GM23338 (cell line): ENCODE data around the gene CHAF1B. TPM values are rescaled to one million over a fixed set of nuclear protein-coding genes. Genes with fewer than 3 reads are reported as not detected.

ENCODE experiments used
- ATAC-seq: fragments of 200-7000 bp; cut with Tn5 transposase; 3 replicates; pipeline ENCODE4 v1.9.1; 2020
- DNase-seq: peaks from one replicate; pipeline ENCODE4 v3.0.0-alpha.2; 2015; ENCODE audit warnings: low spot score
- H2AFZ ChIP-seq: fragments of 200-600 bp; sonication (generic); 2 replicates; pipeline ENCODE4 v1.8.0; 2016; ENCODE audit warnings: antibody characterized with exemption, mild to moderate bottlenecking, moderate library complexity
- H3F3A ChIP-seq: fragments of 200-600 bp; sonication (generic); replicated peaks from 2 replicates; pipeline ENCODE4 v1.8.0; 2017; ENCODE audit warnings: antibody characterized with exemption, mixed run types, low read depth
- H3K27ac ChIP-seq: fragments of 200-600 bp; sonication (generic); 2 replicates; pipeline ENCODE4 v1.6.1; 2016; ENCODE audit warnings: low read depth
- H3K27me3 ChIP-seq: fragments of 200-600 bp; sonication (generic); 2 replicates; pipeline ENCODE4 v1.8.0; 2016; ENCODE audit warnings: mild to moderate bottlenecking, mixed run types, moderate library complexity; ENCODE audit not compliant: insufficient read depth
- H3K36me3 ChIP-seq: fragments of 200-600 bp; sonication (generic); 2 replicates; pipeline ENCODE4 v1.8.0; 2016; ENCODE audit warnings: mild to moderate bottlenecking; ENCODE audit not compliant: insufficient read depth
- H3K4me1 ChIP-seq: fragments of 200-600 bp; sonication (generic); 2 replicates; pipeline ENCODE4 v1.8.0; 2016; ENCODE audit warnings: mild to moderate bottlenecking, moderate library complexity; ENCODE audit not compliant: insufficient read depth
- H3K4me2 ChIP-seq: fragments of 200-600 bp; sonication (generic); 2 replicates; pipeline ENCODE4 v1.7.1; 2017; ENCODE audit warnings: mixed run types
- H3K4me3 ChIP-seq: fragments of 200-600 bp; sonication (generic); 2 replicates; pipeline ENCODE4 v1.6.1; 2016; ENCODE audit warnings: mixed run types
- H3K79me2 ChIP-seq: fragments of 200-600 bp; sonication (generic); replicated peaks from 2 replicates; pipeline ENCODE4 v1.8.0; 2017; ENCODE audit warnings: mild to moderate bottlenecking; ENCODE audit not compliant: insufficient read depth
- H3K9me2 ChIP-seq: fragments of 200-600 bp; sonication (generic); 2 replicates; pipeline ENCODE4 v1.8.0; 2017; ENCODE audit not compliant: insufficient read depth
- H4K20me1 ChIP-seq: fragments of 200-600 bp; sonication (generic); replicated peaks from 2 replicates; pipeline ENCODE4 v1.8.0; 2017; ENCODE audit warnings: mild to moderate bottlenecking; ENCODE audit not compliant: insufficient read depth
- H3K27ac Mint-ChIP-seq: 2 replicates; pipeline ENCODE4 v1.8.0; 2020; ENCODE audit warnings: inconsistent platforms, mild to moderate bottlenecking, moderate library complexity, mixed read lengths
- H3K27me3 Mint-ChIP-seq: 3 replicates; pipeline ENCODE4 v1.8.0; 2022; ENCODE audit warnings: low read depth, mild to moderate bottlenecking, moderate library complexity, mixed read lengths, inconsistent platforms; ENCODE audit not compliant: insufficient read depth, poor library complexity
- H3K36me3 Mint-ChIP-seq: 3 replicates; pipeline ENCODE4 v1.8.0; 2021; ENCODE audit warnings: low read depth, mild to moderate bottlenecking, inconsistent platforms, moderate library complexity, mixed read lengths
- H3K4me1 Mint-ChIP-seq: 3 replicates; pipeline ENCODE4 v1.8.0; 2020; ENCODE audit warnings: mild to moderate bottlenecking, inconsistent platforms, mixed read lengths
- H3K4me3 Mint-ChIP-seq: 3 replicates; pipeline ENCODE4 v1.8.0; 2021; ENCODE audit warnings: moderate library complexity, mild to moderate bottlenecking, inconsistent platforms, mixed read lengths
- H3K9me3 Mint-ChIP-seq: 3 replicates; pipeline ENCODE4 v1.8.0; 2020; ENCODE audit warnings: moderate library complexity, mild to moderate bottlenecking, inconsistent platforms, mixed read lengths
- ETS1 ChIP-seq: IDR thresholded peaks from 2 replicates; pipeline ENCODE4 v1.6.1; 2016; ENCODE audit warnings: antibody characterized with exemption
- EZH2 ChIP-seq: fragments of 200-600 bp; sonication (generic); IDR thresholded peaks from one replicate; pipeline ENCODE4 v1.8.0; 2017; ENCODE audit warnings: antibody characterized with exemption, mild to moderate bottlenecking, low read depth; ENCODE audit not compliant: unreplicated experiment
- EZH2phosphoT487 ChIP-seq: fragments of 200-600 bp; sonication (generic); IDR thresholded peaks from one replicate; pipeline ENCODE4 v1.8.1; 2018; ENCODE audit warnings: antibody characterized with exemption; ENCODE audit not compliant: unreplicated experiment
- JUNB ChIP-seq: IDR thresholded peaks from one replicate; pipeline ENCODE4 v1.6.1; 2016; ENCODE audit warnings: antibody characterized with exemption; ENCODE audit not compliant: unreplicated experiment
- NANOG ChIP-seq: IDR thresholded peaks from 2 replicates; pipeline ENCODE4 v1.6.1; 2016; ENCODE audit warnings: antibody characterized with exemption, borderline replicate concordance
- STAT1 ChIP-seq: IDR thresholded peaks from one replicate; pipeline ENCODE4 v1.6.1; 2016; ENCODE audit warnings: antibody characterized with exemption; ENCODE audit not compliant: unreplicated experiment
- ZNF331 ChIP-seq: fragments of 250-450 bp; sonication (Bioruptor Pico); IDR thresholded peaks from 2 replicates; pipeline ENCODE4 v1.5.0; 2020; ENCODE audit warnings: low read depth, mild to moderate bottlenecking, moderate library complexity
- polyA plus RNA-seq: library from polyadenylated mRNA; unstranded; fragments of >200 nt; fragmentation: Nextera tagmentation; extraction: Ambion mirVana; gene quantifications from 2 replicates; pipeline ENCODE4 v1.2.1, GENCODE V29; 2016
- total RNA-seq: library from RNA; depleted of rRNA; stranded (reverse); fragments of >200 nt; shearing (Covaris generic); gene quantifications from 2 replicates; pipeline ENCODE4 v1.2.3, GENCODE V29; 2014
- TF ChIP-seq, protein P1 (sequence below), 2 experiments: fragments of 200-600 bp in 1 of 2; sonication (generic) in 1 of 2; conservative IDR thresholded peaks; 2 replicates each; pipeline versions ENCODE4 v1.5.1 to v1.6.1; 2016 to 2017; ENCODE audit warnings: antibody characterized with exemption in 2 of 2, low read depth in 2 of 2, mild to moderate bottlenecking in 2 of 2, moderate library complexity in 1 of 2
- TF ChIP-seq, protein P2 (sequence below): IDR thresholded peaks from one replicate; pipeline ENCODE4 v1.6.1; 2018; ENCODE audit warnings: antibody characterized with exemption; ENCODE audit not compliant: unreplicated experiment
- TF ChIP-seq, protein P3 (sequence below): fragments of 250-450 bp; sonication (Bioruptor Pico); IDR thresholded peaks from 2 replicates; pipeline ENCODE4 v1.5.0; 2020; ENCODE audit warnings: mild to moderate bottlenecking, moderate library complexity

Gene CHAF1B
- total and polyA plus RNA-seq, 2 experiments from 2014 or later, result 7.9 to 13.1 TPM

DNA sequence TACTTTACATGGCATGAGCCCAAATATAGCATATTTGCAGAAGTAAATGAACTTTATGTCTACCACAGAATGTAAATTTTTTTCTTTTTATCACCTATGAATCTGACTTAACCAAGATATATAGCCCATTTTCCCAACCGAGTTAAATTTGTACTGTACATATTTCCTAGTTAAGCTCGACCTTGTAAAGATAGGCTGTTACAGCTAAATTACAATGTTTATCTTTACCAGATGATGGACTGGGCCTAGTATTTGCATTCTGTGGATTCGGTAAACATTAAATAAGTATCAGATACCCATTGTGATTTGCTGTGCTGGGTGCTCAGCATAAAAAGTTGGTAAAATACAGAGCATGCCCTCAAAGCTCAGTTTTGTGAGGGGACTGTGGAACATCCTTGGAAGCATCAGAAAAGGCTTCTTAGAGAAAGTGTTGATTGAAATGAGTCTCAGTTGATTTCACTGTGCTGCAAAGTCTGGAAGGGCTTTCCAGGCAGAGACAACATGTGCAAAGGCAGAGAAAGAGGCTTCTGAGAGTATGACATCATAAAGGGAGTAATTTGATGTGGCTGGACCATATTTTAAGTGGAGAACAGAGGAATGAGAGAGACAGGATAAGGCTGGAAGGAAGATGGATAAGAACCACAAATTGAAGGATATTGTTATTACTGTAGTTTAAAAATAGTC lies 37.8 kb upstream of the CHAF1B start (continued):
- TF ChIP-seq, protein P1, sequence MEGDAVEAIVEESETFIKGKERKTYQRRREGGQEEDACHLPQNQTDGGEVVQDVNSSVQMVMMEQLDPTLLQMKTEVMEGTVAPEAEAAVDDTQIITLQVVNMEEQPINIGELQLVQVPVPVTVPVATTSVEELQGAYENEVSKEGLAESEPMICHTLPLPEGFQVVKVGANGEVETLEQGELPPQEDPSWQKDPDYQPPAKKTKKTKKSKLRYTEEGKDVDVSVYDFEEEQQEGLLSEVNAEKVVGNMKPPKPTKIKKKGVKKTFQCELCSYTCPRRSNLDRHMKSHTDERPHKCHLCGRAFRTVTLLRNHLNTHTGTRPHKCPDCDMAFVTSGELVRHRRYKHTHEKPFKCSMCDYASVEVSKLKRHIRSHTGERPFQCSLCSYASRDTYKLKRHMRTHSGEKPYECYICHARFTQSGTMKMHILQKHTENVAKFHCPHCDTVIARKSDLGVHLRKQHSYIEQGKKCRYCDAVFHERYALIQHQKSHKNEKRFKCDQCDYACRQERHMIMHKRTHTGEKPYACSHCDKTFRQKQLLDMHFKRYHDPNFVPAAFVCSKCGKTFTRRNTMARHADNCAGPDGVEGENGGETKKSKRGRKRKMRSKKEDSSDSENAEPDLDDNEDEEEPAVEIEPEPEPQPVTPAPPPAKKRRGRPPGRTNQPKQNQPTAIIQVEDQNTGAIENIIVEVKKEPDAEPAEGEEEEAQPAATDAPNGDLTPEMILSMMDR (conservative IDR thresholded peaks at IDR 0.05; ENCODE audit: low read depth in 2 of 2), result no peak
- TF ChIP-seq EZH2phosphoT487 (no peak), ETS1 (no peak)
- TF ChIP-seq, protein P2, sequence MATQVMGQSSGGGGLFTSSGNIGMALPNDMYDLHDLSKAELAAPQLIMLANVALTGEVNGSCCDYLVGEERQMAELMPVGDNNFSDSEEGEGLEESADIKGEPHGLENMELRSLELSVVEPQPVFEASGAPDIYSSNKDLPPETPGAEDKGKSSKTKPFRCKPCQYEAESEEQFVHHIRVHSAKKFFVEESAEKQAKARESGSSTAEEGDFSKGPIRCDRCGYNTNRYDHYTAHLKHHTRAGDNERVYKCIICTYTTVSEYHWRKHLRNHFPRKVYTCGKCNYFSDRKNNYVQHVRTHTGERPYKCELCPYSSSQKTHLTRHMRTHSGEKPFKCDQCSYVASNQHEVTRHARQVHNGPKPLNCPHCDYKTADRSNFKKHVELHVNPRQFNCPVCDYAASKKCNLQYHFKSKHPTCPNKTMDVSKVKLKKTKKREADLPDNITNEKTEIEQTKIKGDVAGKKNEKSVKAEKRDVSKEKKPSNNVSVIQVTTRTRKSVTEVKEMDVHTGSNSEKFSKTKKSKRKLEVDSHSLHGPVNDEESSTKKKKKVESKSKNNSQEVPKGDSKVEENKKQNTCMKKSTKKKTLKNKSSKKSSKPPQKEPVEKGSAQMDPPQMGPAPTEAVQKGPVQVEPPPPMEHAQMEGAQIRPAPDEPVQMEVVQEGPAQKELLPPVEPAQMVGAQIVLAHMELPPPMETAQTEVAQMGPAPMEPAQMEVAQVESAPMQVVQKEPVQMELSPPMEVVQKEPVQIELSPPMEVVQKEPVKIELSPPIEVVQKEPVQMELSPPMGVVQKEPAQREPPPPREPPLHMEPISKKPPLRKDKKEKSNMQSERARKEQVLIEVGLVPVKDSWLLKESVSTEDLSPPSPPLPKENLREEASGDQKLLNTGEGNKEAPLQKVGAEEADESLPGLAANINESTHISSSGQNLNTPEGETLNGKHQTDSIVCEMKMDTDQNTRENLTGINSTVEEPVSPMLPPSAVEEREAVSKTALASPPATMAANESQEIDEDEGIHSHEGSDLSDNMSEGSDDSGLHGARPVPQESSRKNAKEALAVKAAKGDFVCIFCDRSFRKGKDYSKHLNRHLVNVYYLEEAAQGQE, result no peak

DNA sequence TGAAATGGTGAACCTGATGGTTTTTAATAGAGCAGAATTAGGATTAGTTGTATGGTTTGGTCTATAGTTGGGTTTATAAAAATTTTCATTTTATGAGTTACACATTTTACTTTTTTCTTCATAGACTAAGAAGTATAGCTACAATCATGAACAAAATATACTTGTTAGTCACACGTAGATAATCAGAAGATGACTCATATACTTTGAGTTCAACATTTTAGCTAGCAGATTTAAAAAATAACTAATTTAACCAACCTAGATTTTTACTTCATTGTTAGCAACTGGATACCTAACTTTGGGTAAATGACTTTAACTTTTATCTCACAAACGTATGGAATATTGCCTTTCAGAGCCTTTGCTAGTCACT lies 37.2 kb upstream of the CHAF1B start:
- H3K27ac Mint-ChIP-seq, result no peak overlapping the region
- H3K36me3 ChIP-seq, result peaks cover 50% of the 10 kb centered on the region
- no peak overlapping the region for H3K4me3 ChIP-seq
- H4K20me1 ChIP-seq, result peaks cover 6% of the 10 kb centered on the region; the same call in 1 of the 2 replicates
- H3K79me2 ChIP-seq, result no peaks in the 10 kb centered on the region
- no peaks in the 10 kb centered on the region for H3K27me3 ChIP-seq
- no peaks in the 10 kb centered on the region for H3K9me2 ChIP-seq
- no peak overlapping the region for H3K27ac ChIP-seq
- H3K4me1 Mint-ChIP-seq, result no peaks in the 10 kb centered on the region
- H3K36me3 Mint-ChIP-seq, result peaks cover 66% of the 10 kb centered on the region
- H3F3A ChIP-seq, result no peaks in the 10 kb centered on the region
- H2AFZ ChIP-seq, result no peak overlapping the region
- no peak for DNase-seq
- H3K4me2 ChIP-seq, result no peak overlapping the region
- no peaks in the 10 kb centered on the region for H3K9me3 Mint-ChIP-seq
- H3K4me3 Mint-ChIP-seq, result no peak overlapping the region
- ATAC-seq, result no peak
- peaks cover 4% of the 10 kb centered on the region for H3K27me3 Mint-ChIP-seq
- H3K4me1 ChIP-seq, result no peaks in the 10 kb centered on the region
- TF ChIP-seq STAT1 (no peak), JUNB (no peak), ETS1 (no peak), EZH2phosphoT487 (no peak), NANOG (no peak), ZNF331 (CRISPR knock-in tag) (no peak), EZH2 (no peak)
- TF ChIP-seq, protein P3, sequence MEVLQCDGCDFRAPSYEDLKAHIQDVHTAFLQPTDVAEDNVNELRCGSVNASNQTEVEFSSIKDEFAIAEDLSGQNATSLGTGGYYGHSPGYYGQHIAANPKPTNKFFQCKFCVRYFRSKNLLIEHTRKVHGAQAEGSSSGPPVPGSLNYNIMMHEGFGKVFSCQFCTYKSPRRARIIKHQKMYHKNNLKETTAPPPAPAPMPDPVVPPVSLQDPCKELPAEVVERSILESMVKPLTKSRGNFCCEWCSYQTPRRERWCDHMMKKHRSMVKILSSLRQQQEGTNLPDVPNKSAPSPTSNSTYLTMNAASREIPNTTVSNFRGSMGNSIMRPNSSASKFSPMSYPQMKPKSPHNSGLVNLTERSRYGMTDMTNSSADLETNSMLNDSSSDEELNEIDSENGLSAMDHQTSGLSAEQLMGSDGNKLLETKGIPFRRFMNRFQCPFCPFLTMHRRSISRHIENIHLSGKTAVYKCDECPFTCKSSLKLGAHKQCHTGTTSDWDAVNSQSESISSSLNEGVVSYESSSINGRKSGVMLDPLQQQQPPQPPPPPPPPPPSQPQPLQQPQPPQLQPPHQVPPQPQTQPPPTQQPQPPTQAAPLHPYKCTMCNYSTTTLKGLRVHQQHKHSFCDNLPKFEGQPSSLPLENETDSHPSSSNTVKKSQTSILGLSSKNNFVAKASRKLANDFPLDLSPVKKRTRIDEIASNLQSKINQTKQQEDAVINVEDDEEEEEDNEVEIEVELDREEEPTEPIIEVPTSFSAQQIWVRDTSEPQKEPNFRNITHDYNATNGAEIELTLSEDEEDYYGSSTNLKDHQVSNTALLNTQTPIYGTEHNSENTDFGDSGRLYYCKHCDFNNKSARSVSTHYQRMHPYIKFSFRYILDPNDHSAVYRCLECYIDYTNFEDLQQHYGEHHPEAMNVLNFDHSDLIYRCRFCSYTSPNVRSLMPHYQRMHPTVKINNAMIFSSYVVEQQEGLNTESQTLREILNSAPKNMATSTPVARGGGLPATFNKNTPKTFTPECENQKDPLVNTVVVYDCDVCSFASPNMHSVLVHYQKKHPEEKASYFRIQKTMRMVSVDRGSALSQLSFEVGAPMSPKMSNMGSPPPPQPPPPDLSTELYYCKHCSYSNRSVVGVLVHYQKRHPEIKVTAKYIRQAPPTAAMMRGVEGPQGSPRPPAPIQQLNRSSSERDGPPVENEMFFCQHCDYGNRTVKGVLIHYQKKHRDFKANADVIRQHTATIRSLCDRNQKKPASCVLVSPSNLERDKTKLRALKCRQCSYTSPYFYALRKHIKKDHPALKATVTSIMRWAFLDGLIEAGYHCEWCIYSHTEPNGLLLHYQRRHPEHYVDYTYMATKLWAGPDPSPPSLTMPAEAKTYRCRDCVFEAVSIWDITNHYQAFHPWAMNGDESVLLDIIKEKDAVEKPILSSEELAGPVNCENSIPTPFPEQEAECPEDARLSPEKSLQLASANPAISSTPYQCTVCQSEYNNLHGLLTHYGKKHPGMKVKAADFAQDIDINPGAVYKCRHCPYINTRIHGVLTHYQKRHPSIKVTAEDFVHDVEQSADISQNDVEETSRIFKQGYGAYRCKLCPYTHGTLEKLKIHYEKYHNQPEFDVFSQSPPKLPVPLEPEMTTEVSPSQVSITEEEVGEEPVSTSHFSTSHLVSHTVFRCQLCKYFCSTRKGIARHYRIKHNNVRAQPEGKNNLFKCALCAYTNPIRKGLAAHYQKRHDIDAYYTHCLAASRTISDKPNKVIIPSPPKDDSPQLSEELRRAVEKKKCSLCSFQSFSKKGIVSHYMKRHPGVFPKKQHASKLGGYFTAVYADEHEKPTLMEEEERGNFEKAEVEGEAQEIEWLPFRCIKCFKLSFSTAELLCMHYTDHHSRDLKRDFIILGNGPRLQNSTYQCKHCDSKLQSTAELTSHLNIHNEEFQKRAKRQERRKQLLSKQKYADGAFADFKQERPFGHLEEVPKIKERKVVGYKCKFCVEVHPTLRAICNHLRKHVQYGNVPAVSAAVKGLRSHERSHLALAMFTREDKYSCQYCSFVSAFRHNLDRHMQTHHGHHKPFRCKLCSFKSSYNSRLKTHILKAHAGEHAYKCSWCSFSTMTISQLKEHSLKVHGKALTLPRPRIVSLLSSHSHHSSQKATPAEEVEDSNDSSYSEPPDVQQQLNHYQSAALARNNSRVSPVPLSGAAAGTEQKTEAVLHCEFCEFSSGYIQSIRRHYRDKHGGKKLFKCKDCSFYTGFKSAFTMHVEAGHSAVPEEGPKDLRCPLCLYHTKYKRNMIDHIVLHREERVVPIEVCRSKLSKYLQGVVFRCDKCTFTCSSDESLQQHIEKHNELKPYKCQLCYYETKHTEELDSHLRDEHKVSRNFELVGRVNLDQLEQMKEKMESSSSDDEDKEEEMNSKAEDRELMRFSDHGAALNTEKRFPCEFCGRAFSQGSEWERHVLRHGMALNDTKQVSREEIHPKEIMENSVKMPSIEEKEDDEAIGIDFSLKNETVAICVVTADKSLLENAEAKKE, result no peak
